Spleen (tissue), 7 donors: Measurements from ENCODE around the gene SEMA3F.

ENCODE experiments used
- POLR2A ChIP-seq, 3 donors: fragments of 450-650 bp; IDR thresholded peaks; one replicate each; pipeline ENCODE4 v1.5.1; 2017; ENCODE audit warnings: antibody characterized with exemption in 3 of 3, mild to moderate bottlenecking in 1 of 3
- POLR2AphosphoS5 ChIP-seq, 3 donors: sonication (generic); formaldehyde crosslinking; IDR thresholded peaks; one replicate each; pipeline ENCODE4 v1.5.1; 2017; ENCODE audit warnings: antibody characterized with exemption in 3 of 3
- TF ChIP-seq, protein P1 (sequence below), 11 experiments: fragments of 200-600 bp in 7 of 11; fragments of 450-650 bp in 4 of 11; sonication (generic) in 4 of 11; IDR thresholded peaks in 8 of 11; conservative IDR thresholded peaks in 3 of 11; 1 replicate in 7 of 11; 2 replicates in 4 of 11; pipeline versions ENCODE4 v1.4.0 to v1.8.0; 2016 to 2021; ENCODE audit warnings: antibody characterized with exemption in 11 of 11, inconsistent platforms in 4 of 11, mild to moderate bottlenecking in 1 of 11
- donor health status: DM: no; HTN: no; CAD: no; lungs with moderate emphysema.
- donor health status: DM: no; HTN: no; CAD: no.
- donor health status: DM: no; HTN: no; CAD: no.

DNA sequence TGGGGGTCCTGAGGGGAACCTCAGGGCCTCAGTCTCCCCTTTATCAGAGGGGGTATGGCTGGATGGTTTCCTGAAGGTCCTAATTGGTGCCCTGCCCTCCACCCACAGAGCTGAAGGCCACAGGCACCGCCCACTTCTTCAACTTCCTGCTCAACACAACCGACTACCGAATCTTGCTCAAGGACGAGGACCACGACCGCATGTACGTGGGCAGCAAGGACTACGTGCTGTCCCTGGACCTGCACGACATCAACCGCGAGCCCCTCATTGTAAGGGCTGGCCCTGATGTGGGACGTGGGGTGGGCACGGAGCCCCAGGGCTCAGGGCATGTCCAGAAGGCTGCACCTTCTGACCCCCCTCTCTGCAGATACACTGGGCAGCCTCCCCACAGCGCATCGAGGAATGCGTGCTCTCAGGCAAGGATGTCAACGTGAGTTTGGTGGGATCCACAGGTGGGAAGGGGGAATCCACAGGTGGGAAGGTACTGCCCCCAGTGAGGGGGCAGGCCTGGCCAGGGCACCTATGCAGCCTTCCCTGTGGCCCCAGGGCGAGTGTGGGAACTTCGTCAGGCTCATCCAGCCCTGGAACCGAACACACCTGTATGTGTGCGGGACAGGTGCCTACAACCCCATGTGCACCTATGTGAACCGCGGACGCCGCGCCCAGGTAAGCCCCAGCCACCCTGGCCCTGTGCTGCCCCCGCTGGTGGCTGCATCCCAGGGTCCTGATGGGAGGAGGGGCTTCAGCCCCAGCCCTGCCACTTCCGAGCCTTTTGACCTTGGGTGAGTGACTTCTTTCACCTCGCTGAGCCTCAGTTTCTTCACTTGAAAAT, 18.8 kb downstream of the SEMA3F start:
- TF ChIP-seq POLR2A (IDR thresholded peaks at IDR 0.05): no peak
- TF ChIP-seq, protein P1, sequence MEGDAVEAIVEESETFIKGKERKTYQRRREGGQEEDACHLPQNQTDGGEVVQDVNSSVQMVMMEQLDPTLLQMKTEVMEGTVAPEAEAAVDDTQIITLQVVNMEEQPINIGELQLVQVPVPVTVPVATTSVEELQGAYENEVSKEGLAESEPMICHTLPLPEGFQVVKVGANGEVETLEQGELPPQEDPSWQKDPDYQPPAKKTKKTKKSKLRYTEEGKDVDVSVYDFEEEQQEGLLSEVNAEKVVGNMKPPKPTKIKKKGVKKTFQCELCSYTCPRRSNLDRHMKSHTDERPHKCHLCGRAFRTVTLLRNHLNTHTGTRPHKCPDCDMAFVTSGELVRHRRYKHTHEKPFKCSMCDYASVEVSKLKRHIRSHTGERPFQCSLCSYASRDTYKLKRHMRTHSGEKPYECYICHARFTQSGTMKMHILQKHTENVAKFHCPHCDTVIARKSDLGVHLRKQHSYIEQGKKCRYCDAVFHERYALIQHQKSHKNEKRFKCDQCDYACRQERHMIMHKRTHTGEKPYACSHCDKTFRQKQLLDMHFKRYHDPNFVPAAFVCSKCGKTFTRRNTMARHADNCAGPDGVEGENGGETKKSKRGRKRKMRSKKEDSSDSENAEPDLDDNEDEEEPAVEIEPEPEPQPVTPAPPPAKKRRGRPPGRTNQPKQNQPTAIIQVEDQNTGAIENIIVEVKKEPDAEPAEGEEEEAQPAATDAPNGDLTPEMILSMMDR (IDR thresholded peaks at IDR 0.05 in 8 of 11, conservative IDR thresholded peaks at IDR 0.05 in 3 of 11): no peak
- TF ChIP-seq POLR2AphosphoS5 (IDR thresholded peaks at IDR 0.05): peak; percentile 58 to 70 (median 68)
